Measurements from ENCODE around the gene BAMBI. TPM values are rescaled to one million over a fixed set of nuclear protein-coding genes. Genes with fewer than 3 reads are reported as not detected.
A peak's percentile ranks its signal among the peaks of the same experiment; 100 is the strongest.

BAMBI gene
- total RNA-seq, 1 experiment from 2014 or later = 165 TPM

GRCh38 chr10:28719789-28720436 lies 42.6 kb downstream of the BAMBI start:
- H3K36me3 Mint-ChIP-seq (ENCODE audit: insufficient read depth, unreplicated experiment) = no peaks in the 10 kb centered on the region
- CTCF ChIA-PET = no interaction called here

GRCh38 chr10:28721318-28721951 lies 44.1 kb downstream of the BAMBI start:
- CTCF ChIA-PET = interaction anchor here (0.5 to 1.6 kb wide), 5 partner anchors 57 to 408 kb away, joined by 3 to 6 read pairs (median 3); no protein-coding TSS in a partner anchor
- H3K36me3 ChIP-seq (ENCODE audit: control insufficient read depth, insufficient read depth, low read length) = no peaks in the 10 kb centered on the region
- no peak for DNase-seq
- no peaks in the 10 kb centered on the region for H3K9me3 ChIP-seq
- intact Hi-C loops (cut with micrococcal nuclease; ENCODE audit: unreplicated experiment) = loop anchor here (5.0 kb wide), 3 partner anchors 51 to 161 kb away; no protein-coding TSS in a partner anchor
- peak overlapping the region; percentile 68 for H3K4me3 ChIP-seq (ENCODE audit: low read depth, low read length)
- no peaks in the 10 kb centered on the region for H3K27me3 ChIP-seq (replicated peaks; ENCODE audit: control insufficient read depth, insufficient read depth, low read length)
- H3K27me3 Mint-ChIP-seq (ENCODE audit: insufficient read depth, unreplicated experiment) = no peaks in the 10 kb centered on the region
- H3K27ac Mint-ChIP-seq (ENCODE audit: unreplicated experiment) = peak overlapping the region; percentile 75
- POLR2A ChIA-PET = interaction anchor here (0.6 to 0.9 kb wide), 5 partner anchors 28 to 63 kb away, joined by 3 to 8 read pairs (median 4); partner anchors contain the start of gene BAMBI
- BruUV-seq (replicated peaks) = no TSS peak
- peaks cover 23% of the 10 kb centered on the region for H3K4me1 ChIP-seq
- no peaks in the 10 kb centered on the region for H3K36me3 Mint-ChIP-seq (ENCODE audit: insufficient read depth, unreplicated experiment)
- H3K4me3 Mint-ChIP-seq (ENCODE audit: unreplicated experiment) = peak overlapping the region; percentile 91
- peaks cover 8% of the 10 kb centered on the region for H3K4me1 Mint-ChIP-seq (ENCODE audit: low read depth, unreplicated experiment)
- no peak for TF ChIP-seq CTCF (IDR thresholded peaks at IDR 0.05; ENCODE audit: insufficient read depth in 1 of 2, low read depth in 1 of 2, low read length in 1 of 2, severe bottlenecking in 1 of 2, unreplicated experiment in 1 of 2)
- peaks cover 2% of the 10 kb centered on the region for H3K9me3 Mint-ChIP-seq (ENCODE audit: unreplicated experiment)

More at GRCh38 chr10:28719789-28720436, 42.6 kb downstream of the BAMBI start:
- H3K9me3 Mint-ChIP-seq (ENCODE audit: unreplicated experiment) = peaks cover 8% of the 10 kb centered on the region
- peaks cover 10% of the 10 kb centered on the region for H3K4me1 Mint-ChIP-seq (ENCODE audit: low read depth, unreplicated experiment)
- H3K27me3 ChIP-seq (replicated peaks; ENCODE audit: control insufficient read depth, insufficient read depth, low read length) = no peaks in the 10 kb centered on the region
- no peak overlapping the region for H3K4me3 Mint-ChIP-seq (ENCODE audit: unreplicated experiment)
- intact Hi-C loops (cut with micrococcal nuclease; ENCODE audit: unreplicated experiment) = loop anchor here (5.0 kb wide), 3 partner anchors 52 to 162 kb away; no protein-coding TSS in a partner anchor
- no peak overlapping the region for H3K4me3 ChIP-seq (ENCODE audit: low read depth, low read length)
- no peak overlapping the region for H3K27ac Mint-ChIP-seq (ENCODE audit: unreplicated experiment)
- H3K36me3 ChIP-seq (ENCODE audit: control insufficient read depth, insufficient read depth, low read length) = no peaks in the 10 kb centered on the region
- no peak for TF ChIP-seq CTCF (IDR thresholded peaks at IDR 0.05; ENCODE audit: insufficient read depth in 1 of 2, low read depth in 1 of 2, low read length in 1 of 2, severe bottlenecking in 1 of 2, unreplicated experiment in 1 of 2)
- DNase-seq = no peak
- BruUV-seq (replicated peaks) = no TSS peak
- H3K27me3 Mint-ChIP-seq (ENCODE audit: insufficient read depth, unreplicated experiment) = no peaks in the 10 kb centered on the region
- H3K9me3 ChIP-seq = no peaks in the 10 kb centered on the region
- POLR2A ChIA-PET = no interaction called here
- H3K4me1 ChIP-seq = peaks cover 23% of the 10 kb centered on the region

- Histone ChIP-seq H3K36me3 (ENCODE audit: control insufficient read depth, insufficient read depth, low read length) (no peaks in the 10 kb centered on the region), H3K4me1 (peaks cover 23% of the 10 kb centered on the region), H3K27me3 (replicated peaks; ENCODE audit: control insufficient read depth, insufficient read depth, low read length) (no peaks in the 10 kb centered on the region), H3K9me3 (no peaks in the 10 kb centered on the region), H3K4me3 (ENCODE audit: low read depth, low read length) (peak overlapping the region; percentile 68)
- H3K4me1 Mint-ChIP-seq (ENCODE audit: low read depth, unreplicated experiment) = peaks cover 8% of the 10 kb centered on the region
- DNase-seq = peak; percentile 66 to 72
- TSS peak; percentile 91 for BruUV-seq (replicated peaks)
- H3K27me3 Mint-ChIP-seq (ENCODE audit: insufficient read depth, unreplicated experiment) = no peaks in the 10 kb centered on the region
- H3K4me3 Mint-ChIP-seq (ENCODE audit: unreplicated experiment) = peak overlapping the region; percentile 91
- ChIA-PET POLR2A (interaction anchor here (0.8 to 0.9 kb wide), 2 partner anchors 44 to 54 kb away, joined by 3 to 5 read pairs; partner anchors contain the start of gene BAMBI), CTCF (interaction anchor here (0.5 to 1.6 kb wide), 5 partner anchors 58 to 408 kb away, joined by 3 to 6 read pairs (median 3); no protein-coding TSS in a partner anchor)
- H3K27ac Mint-ChIP-seq (ENCODE audit: unreplicated experiment) = peak overlapping the region; percentile 75
- H3K36me3 Mint-ChIP-seq (ENCODE audit: insufficient read depth, unreplicated experiment) = no peaks in the 10 kb centered on the region
- intact Hi-C loops (cut with micrococcal nuclease; ENCODE audit: unreplicated experiment) = loop anchor here (1.0 to 5.0 kb wide), 5 partner anchors 8 to 269 kb away; no protein-coding TSS in a partner anchor
- peak in 1 of 2 experiments; percentile 32 for TF ChIP-seq CTCF (IDR thresholded peaks at IDR 0.05; ENCODE audit: insufficient read depth in 1 of 2, low read depth in 1 of 2, low read length in 1 of 2, severe bottlenecking in 1 of 2, unreplicated experiment in 1 of 2)
- no peaks in the 10 kb centered on the region for H3K9me3 Mint-ChIP-seq (ENCODE audit: unreplicated experiment)
Measured at GRCh38 chr10:28722065-28722803, 44.9 kb downstream of the BAMBI start.
